Measurements from ENCODE around the gene C19orf53.

The C19orf53 gene

GRCh38 chr19:13826652-13827235 lies 52.5 kb downstream of the C19orf53 start:
- no peak for DNase-seq (ENCODE audit: low spot score)

- no peak for DNase-seq (ENCODE audit: low spot score)
Observed at GRCh38 chr19:13827656-13828055, 53.4 kb downstream of the C19orf53 start.

All from hematopoietic multipotent progenitor cell treated with erythropoietin and hydrocortisone succinate and interleukin-3 and kit ligand, for 15 days (in vitro differentiated cells).